GDM1 (cell line): ENCODE measurements around the gene ITM2B.

Experiments
- DNase-seq: peaks from one replicate; lab custom pipeline; 2025; lab: John Stamatoyannopoulos, UW

The ITM2B gene

DNA sequence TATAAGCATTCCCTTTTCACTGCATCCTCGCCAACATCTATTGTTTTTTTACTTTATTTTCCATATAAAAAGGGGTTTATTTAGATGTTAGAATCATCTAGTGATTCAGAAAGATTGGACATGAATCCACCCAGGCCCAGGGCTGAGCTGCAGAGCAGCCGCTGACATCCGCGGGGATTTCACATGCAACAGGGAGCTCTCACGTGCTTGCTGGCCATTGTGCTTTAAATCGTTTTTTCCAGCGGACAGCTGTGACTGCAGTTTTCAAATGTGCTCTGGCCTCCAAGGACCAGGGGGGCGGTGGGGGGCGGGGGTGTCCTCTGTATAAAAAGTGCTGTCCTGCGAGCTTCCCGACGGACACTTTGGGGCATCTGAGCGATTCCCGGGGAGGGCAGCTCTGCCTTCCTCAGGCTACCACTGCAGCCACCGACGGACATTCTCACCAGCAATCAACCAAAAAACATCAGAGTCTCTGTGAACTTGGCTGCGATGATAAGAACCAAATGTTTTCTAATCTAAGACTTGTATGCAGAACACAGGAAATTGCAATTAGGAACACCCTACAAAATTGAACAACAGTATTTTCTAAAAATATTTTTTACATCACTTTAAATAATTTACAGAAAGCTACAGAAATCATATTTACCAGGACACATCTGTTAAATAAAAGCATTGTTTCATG, 83.1 kb downstream of the ITM2B start:
- DNase-seq = no peak

DNA sequence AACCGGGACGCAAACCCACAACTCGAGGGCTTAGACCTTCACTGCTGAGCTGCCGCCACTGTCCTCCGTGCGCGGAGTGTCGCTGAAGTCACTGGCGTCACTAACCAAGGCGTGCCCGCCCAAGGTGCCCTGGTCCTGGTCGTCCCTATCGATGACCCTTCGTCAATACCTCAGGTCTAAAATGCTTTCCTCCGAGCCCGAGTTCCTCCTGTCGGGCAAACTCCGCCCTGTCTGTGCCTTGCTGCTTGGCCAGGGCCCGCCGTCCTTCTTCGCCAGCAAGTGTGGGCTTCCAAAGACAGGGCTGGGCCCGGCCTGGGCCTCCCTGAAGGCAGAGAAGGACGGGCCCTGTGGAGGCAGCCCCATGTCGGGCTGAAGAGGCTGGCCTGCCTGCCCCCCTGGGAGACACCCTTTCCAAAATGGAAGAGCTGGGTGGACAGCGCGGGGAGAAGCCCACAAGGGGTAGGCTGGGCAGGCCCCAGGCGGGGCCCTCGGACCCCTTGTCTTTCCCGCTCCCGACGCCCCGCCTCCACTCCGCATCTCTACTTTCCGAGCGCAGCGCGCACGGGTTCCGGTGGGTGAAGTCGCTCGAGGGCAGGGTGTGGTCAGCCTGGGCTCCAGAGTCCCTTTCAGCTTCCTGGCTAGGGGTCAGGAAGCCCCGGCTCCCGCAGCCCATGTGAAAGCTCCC, 84.0 kb downstream of the ITM2B start:
- DNase-seq = no peak

DNA sequence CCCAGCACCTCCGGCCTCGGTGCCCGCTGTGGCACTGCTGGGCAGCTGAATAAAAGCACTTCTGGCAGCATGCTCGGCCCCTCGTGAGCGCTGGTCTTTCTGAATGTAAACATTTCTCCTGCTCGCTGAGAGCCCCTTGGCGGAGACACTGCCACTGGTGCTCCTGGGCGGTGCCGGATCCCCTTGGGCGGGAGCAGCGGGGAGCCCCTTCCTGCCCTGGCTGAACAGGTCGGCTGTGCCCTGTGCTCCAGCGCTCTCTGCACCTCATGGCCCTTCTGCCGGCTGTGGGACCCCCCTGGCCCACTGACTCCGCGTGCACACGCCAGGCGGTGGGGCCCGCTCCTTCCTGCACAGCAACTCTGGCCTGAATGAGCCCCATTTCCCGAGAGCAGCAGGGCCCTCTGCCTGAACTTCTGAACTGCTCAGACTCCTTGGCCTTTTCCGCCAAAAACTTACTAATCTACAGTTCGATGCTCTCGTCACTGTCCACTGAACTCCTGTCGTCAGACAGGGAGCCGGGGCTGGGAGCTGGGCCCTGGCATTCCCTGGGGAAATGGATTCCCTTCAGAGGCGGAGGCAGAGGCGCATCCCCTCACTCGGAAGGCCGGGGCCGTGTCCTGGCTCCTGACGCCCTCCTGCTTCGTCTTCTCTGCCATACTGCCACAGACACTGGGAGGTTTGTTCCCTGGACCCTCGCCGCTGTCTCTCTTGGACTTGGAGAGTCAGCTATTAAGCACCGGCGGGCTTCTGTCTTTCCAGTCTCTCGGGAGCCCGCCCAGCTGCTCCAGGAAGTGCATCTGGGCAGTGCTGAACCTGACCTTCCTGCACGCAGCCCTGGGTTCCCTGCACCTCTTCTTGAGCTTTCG, 84.7 kb downstream of the ITM2B start:
- no peak for DNase-seq

DNA sequence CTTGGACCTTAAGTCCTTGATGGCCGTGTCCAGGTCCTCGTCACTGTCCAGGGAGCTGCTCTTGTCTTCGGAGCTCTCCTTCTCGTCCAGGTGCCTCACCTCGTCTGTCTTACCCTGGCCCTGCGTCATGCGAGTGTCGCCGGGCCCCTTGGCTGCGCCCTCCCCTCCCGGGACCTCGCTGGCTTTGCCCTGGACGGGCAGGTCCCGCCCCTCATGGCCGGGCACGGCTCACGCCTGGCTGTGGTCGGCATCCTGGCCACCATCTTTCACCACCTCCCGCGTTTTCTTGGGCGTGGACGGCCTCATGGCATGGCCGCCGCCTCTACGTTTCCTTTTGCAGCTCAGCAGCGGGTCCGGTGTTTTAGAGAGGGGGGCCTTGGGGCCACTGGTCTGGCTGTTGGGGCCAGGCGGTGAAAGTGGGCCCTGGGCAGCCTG, 85.4 kb downstream of the ITM2B start:
- no peak for DNase-seq

DNA sequence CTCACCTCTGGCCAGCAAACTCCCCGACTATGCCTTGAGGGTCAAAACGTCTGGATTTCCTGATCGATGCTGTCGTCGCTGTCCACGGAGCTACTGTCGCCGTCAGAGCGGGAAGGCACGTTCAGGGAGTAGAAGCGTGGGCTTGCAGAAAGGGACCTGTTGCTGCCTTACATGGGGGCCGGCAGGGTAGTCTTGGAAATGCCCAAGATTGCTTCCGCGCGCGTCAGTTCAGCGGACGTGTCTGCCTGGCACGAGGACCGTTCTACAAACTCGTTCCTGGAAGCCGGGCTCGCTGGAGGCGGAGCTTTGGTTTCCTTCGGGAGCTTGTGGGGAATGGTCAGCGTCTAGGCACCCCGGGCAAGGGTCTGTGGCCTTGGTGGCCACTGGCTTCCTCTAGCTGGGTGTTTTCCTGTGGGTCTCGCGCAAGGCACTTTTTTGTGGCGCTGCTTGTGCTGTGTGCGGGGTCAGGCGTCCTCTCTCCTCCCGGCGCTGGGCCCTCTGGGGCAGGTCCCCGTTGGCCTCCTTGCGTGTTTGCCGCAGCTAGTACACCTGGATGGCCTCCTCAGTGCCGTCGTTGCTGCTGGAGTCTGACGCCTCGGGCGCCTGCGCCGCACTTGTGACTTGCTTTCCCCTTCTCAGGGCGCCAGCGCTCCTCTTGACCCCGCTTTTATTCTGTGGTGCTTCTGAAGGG, 86.0 kb downstream of the ITM2B start:
- DNase-seq = no peak
